ENCODE measurements around the gene PVR. TPM values are rescaled to one million over a fixed set of nuclear protein-coding genes. Genes with fewer than 3 reads are reported as not detected.

PVR gene
- total and polyA plus RNA-seq, 2 of the 4 experiments (the other 2 are of a cell fraction) = 106 to 122 TPM

GRCh38 chr19:44615863-44616247 is 27.9 kb upstream of the PVR start:
- no peak overlapping the region for H3K14ac ChIP-seq (replicated peaks; ENCODE audit: low read depth, low read length)
- H3K23ac ChIP-seq (ENCODE audit: low read depth, low read length) = no peak overlapping the region
- H3K4ac ChIP-seq (ENCODE audit: low read depth, low read length) = no peak overlapping the region
- intact Hi-C loops (cut with micrococcal nuclease) = no loop called here
- peak overlapping the region in 1 of 2 experiments; percentile 58; a peak in 1 of 4 replicates for H4K8ac ChIP-seq (ENCODE audit: low read depth in 2 of 2, low read length in 2 of 2)
- no peak overlapping the region for H3K4me3 ChIP-seq (ENCODE audit: insufficient read depth, low read depth, low read length)
- peak overlapping the region; percentile 78; the same call in 1 of the 2 replicates for H2AK5ac ChIP-seq (ENCODE audit: low read depth, low read length)
- H3K9me3 ChIP-seq (ENCODE audit: control insufficient read depth, insufficient read depth, low read length) = no peaks in the 10 kb centered on the region
- in situ Hi-C loops (cut with MboI; ENCODE audit: low sequenced_read_pairs) = no loop called here
- no peaks in the 10 kb centered on the region for H3K27me3 ChIP-seq (ENCODE audit: control insufficient read depth, insufficient read depth, low read length)
- no peak overlapping the region for H3K4me2 ChIP-seq (ENCODE audit: low read depth, low read length)
- H2BK120ac ChIP-seq (ENCODE audit: low read depth, low read length) = no peak overlapping the region
- H3K9ac ChIP-seq (ENCODE audit: low read depth, low read length) = no peak overlapping the region
- H3K36me3 ChIP-seq (ENCODE audit: control insufficient read depth, insufficient read depth, low read length) = no peaks in the 10 kb centered on the region
- H4K5ac ChIP-seq (ENCODE audit: low read depth, low read length) = no peak overlapping the region; the same call in 1 of the 2 replicates
- BruUV-seq (replicated peaks) = no TSS peak
- ATAC-seq (ENCODE audit: low read depth) (no peak), DNase-seq (no peak)
- dilution Hi-C loops (cut with HindIII; ENCODE audit: low sequenced_read_pairs, unreplicated experiment) = no loop called here
- CTCF ChIA-PET = interaction anchor here (0.6 kb wide), 1 partner anchor 20 kb away, joined by 3 read pairs; no protein-coding TSS in a partner anchor
- H3K18ac ChIP-seq (ENCODE audit: low read depth, low read length) = no peak overlapping the region
- no peak overlapping the region for H4K91ac ChIP-seq (ENCODE audit: insufficient read depth, low read depth, low read length)
- H2BK20ac ChIP-seq (ENCODE audit: low read depth, low read length) = 0 out of 2 replicates have a peak overlapping the region, but pooled peaks have one; percentile 46
- 37% methylated on average over 2 of the region's 5 CpGs; no CpG with 5 or more reads in 1 of the 2 experiments for WGBS, 2 experiments (ENCODE audit: extremely low coverage in 2 of 2, insufficient read length in 1 of 2)
- no peaks in the 10 kb centered on the region for H4K20me1 ChIP-seq (ENCODE audit: insufficient read depth, low read length)
- no peak overlapping the region for H3K56ac ChIP-seq (ENCODE audit: extremely low read depth, insufficient read depth, low read length)
- no peak overlapping the region for H3K27ac ChIP-seq (ENCODE audit: insufficient read depth, low read length)
- H2AK9ac ChIP-seq (replicated peaks; ENCODE audit: low read depth, low read length, poor library complexity) = no peak overlapping the region
- TF ChIP-seq FOS (IDR thresholded peaks at IDR 0.05; ENCODE audit: low read depth, low read length) (no peak), NFE2L2 (IDR thresholded peaks at IDR 0.05; ENCODE audit: low read depth, low read length) (no peak), ELK1 (IDR thresholded peaks at IDR 0.05; ENCODE audit: borderline replicate concordance, low read depth, low read length) (no peak), CEBPB (IDR thresholded peaks at IDR 0.05; ENCODE audit: low read depth, low read length) (no peak), USF2 (IDR thresholded peaks at IDR 0.05; ENCODE audit: low read depth, low read length) (no peak), CHD1 (IDR thresholded peaks at IDR 0.05; ENCODE audit: low read depth, low read length) (no peak), POLR2A (IDR thresholded peaks at IDR 0.05; ENCODE audit: low read depth, low read length) (no peak), MAZ (IDR thresholded peaks at IDR 0.05; ENCODE audit: borderline replicate concordance, low read depth, low read length) (no peak), MAFK (IDR thresholded peaks at IDR 0.05; ENCODE audit: low read depth, low read length) (no peak), RCOR1 (IDR thresholded peaks at IDR 0.05; ENCODE audit: insufficient replicate concordance, low read length) (no peak), RFX5 (IDR thresholded peaks at IDR 0.05; ENCODE audit: low read depth, low read length) (no peak), MXI1 (IDR thresholded peaks at IDR 0.05; ENCODE audit: borderline replicate concordance, low read depth, low read length) (no peak)
- peaks cover 2% of the 10 kb centered on the region; the same call in 1 of the 2 replicates for H3K4me1 ChIP-seq (ENCODE audit: control insufficient read depth, insufficient read depth, low read length)
- H3K79me1 ChIP-seq (ENCODE audit: low read depth in 1 of 2, low read length in 2 of 2) = no peaks in the 10 kb centered on the region
- H3K9me1 ChIP-seq (ENCODE audit: insufficient read depth, low read length) = no peaks in the 10 kb centered on the region
- POLR2A ChIA-PET (ENCODE audit: unreplicated experiment) = no interaction called here
- H2BK5ac ChIP-seq (ENCODE audit: low read depth, low read length, poor library complexity, severe bottlenecking) = no peak overlapping the region
- no peak overlapping the region for H2BK15ac ChIP-seq (ENCODE audit: low read depth, low read length)
- H2AFZ ChIP-seq (replicated peaks; ENCODE audit: low read length, poor library complexity) = no peak overlapping the region
